Stomach (tissue), 9 donors: ENCODE results near the gene BAIAP3. TPM values are rescaled to one million over a fixed set of nuclear protein-coding genes. Genes with fewer than 3 reads are reported as not detected.

Experiments
- DNase-seq, 2 donors: peaks; one replicate each; pipeline versions ENCODE4 v3.0.0 to v3.0.0-alpha.2; 2013 to 2019
- H3K27ac ChIP-seq, 5 donors: fragments of 200-600 bp in 4 of 5; sonication (generic) in 4 of 5; one replicate each; pipeline ENCODE4 v1.5.1; 2013 to 2019; ENCODE audit warnings: mild to moderate bottlenecking in 1 of 5, moderate library complexity in 1 of 5
- H3K27me3 ChIP-seq, 3 donors: fragments of 200-600 bp; sonication (generic); one replicate each; pipeline ENCODE4 v1.5.1; 2017 to 2019; ENCODE audit warnings: mixed run types in 1 of 3
- H3K36me3 ChIP-seq, 4 donors: fragments of 200-600 bp; sonication (generic); 1 replicate in 3 of 4; 2 replicates in 1 of 4; pipeline ENCODE4 v1.5.1; 2016 to 2019
- H3K4me1 ChIP-seq, 4 donors: fragments of 200-600 bp; sonication (generic); one replicate each; pipeline ENCODE4 v1.5.1; 2016 to 2019
- H3K4me3 ChIP-seq, 4 donors: fragments of 200-600 bp; sonication (generic) in 3 of 4; one replicate each; pipeline ENCODE4 v1.5.1; 2016 to 2019; ENCODE audit warnings: mild to moderate bottlenecking in 1 of 4
- H3K9me3 ChIP-seq, 4 donors: fragments of 200-600 bp; sonication (generic); one replicate each; pipeline ENCODE4 v1.5.1; 2016 to 2019
- EP300 ChIP-seq: sonication (generic); formaldehyde crosslinking; IDR thresholded peaks from one replicate; pipeline ENCODE4 v1.6.1; 2017; ENCODE audit warnings: antibody characterized with exemption
- POLR2A ChIP-seq, 4 donors: fragments of 450-650 bp; IDR thresholded peaks; one replicate each; pipeline ENCODE4 v1.6.1; 2016; ENCODE audit warnings: antibody characterized with exemption in 4 of 4, control low read depth in 2 of 4, mild to moderate bottlenecking in 1 of 4, moderate library complexity in 1 of 4
- POLR2AphosphoS5 ChIP-seq, 3 donors: sonication (generic); formaldehyde crosslinking; IDR thresholded peaks; one replicate each; pipeline ENCODE4 v1.6.1; 2016; ENCODE audit warnings: antibody characterized with exemption in 3 of 3
- WGBS, 5 donors: extraction: QIAGEN DNeasy Blood & Tissue Kit in 3 of 5; methylation state at CpG; one replicate each; pipeline versions ENCODE4 v1.1.5 to v1.1.7; 2013 to 2018; 5-methylcytosine and 5-hydroxymethylcytosine counted together
- intact Hi-C: fragments of 100-400 bp; cut with DNase I; formaldehyde crosslinking; loops from one replicate; pipeline ENCODE4 v1.15.1; 2023; ENCODE audit warnings: low total_unique reads
- polyA plus RNA-seq, 3 donors: library from polyadenylated mRNA; stranded (reverse); fragments of 200-250 nt; gene quantifications; one replicate each; pipeline ENCODE4 v1.2.3, GENCODE V29; 2013
- total RNA-seq, 5 donors: library from RNA; depleted of rRNA; stranded (reverse); fragments of >200 nt; gene quantifications; one replicate each; pipeline versions ENCODE4 v1.1.0 to v1.2.3, GENCODE V29; 2014 to 2016
- TF ChIP-seq, protein P1 (sequence below), 7 experiments: fragments of 450-650 bp in 4 of 7; fragments of 200-600 bp in 3 of 7; sonication (generic) in 3 of 7; IDR thresholded peaks; one replicate each; pipeline ENCODE4 v1.5.1; 2016 to 2019; ENCODE audit warnings: antibody characterized with exemption in 7 of 7, control low read depth in 2 of 7, mild to moderate bottlenecking in 1 of 7
- donor health status: healthy with polysubstance abuse.
- donor health status: Bipolar disorder and iron deficiency.
- donor health status: healthy.

Gene BAIAP3
- total and polyA plus RNA-seq, 8 donors = 1.5 to 94.7 (median 4.2) TPM

DNA sequence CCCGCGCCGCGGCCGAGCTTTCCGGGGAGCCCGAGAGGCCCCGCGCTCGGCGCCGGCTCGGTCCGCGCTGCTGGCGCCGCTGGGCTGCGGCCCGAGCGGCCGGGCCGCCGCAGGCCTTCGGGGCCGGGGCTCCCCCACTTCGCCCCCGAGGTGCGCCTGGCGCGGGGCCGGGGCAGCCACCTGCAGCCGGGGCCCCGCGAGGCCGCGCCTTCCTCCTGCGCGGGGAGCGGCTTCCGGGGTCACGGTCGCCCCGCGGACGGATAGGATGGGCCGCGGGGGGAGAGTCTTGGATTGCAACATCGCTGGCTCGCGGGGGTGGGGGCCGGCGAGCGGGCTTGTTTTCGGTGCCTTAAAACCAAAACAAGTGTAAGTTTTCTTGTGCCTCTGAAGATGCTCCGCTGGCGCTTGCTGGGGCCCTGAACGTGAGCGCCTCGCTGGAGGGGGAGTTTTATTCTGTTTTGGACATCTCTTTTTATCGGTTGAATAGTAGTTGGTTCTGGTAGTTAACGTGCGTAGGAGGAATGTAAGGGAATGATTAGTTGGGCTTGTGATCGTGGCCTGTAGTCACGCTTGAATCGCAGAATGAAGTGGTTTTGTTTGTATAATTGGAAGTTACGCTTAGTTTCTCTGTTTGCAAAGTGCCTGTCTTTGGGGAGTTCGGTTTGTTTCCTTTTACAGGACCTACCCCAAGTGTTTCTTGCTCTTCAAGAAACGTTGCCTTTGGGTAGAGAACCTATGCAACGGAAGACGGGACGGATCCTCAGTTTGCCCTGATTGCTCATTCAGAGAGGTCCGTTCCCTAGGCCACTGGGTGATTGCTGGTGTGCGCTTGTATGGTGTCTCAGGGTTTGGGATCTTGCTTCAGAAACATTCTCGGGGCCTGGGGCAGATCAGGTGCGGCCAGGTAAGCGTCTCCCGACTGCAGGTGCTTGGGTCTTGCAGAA, 23.3 kb upstream of the BAIAP3 start:
- H3K27me3 ChIP-seq = no peaks in the 10 kb centered on the region
- no peak for TF ChIP-seq EP300
- TF ChIP-seq, protein P1, sequence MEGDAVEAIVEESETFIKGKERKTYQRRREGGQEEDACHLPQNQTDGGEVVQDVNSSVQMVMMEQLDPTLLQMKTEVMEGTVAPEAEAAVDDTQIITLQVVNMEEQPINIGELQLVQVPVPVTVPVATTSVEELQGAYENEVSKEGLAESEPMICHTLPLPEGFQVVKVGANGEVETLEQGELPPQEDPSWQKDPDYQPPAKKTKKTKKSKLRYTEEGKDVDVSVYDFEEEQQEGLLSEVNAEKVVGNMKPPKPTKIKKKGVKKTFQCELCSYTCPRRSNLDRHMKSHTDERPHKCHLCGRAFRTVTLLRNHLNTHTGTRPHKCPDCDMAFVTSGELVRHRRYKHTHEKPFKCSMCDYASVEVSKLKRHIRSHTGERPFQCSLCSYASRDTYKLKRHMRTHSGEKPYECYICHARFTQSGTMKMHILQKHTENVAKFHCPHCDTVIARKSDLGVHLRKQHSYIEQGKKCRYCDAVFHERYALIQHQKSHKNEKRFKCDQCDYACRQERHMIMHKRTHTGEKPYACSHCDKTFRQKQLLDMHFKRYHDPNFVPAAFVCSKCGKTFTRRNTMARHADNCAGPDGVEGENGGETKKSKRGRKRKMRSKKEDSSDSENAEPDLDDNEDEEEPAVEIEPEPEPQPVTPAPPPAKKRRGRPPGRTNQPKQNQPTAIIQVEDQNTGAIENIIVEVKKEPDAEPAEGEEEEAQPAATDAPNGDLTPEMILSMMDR (IDR thresholded peaks at IDR 0.05) = no peak
- no peak for TF ChIP-seq POLR2A (IDR thresholded peaks at IDR 0.05)
- TF ChIP-seq POLR2AphosphoS5 (IDR thresholded peaks at IDR 0.05) = peak in 1 of 3 donors; percentile 25
- peaks cover 30 to 53% (median 48%) of the 10 kb centered on the region in 4 donors for H3K4me1 ChIP-seq
- WGBS, 5 donors = 0 to 2% (median 1%) methylated on average over 31 to 77 of the region's 77 CpGs
- peaks cover 14 to 30% (median 26%) of the 10 kb centered on the region in 4 donors for H3K36me3 ChIP-seq
- DNase-seq = peak; percentile 50 to 71
- intact Hi-C loops = no loop called here
- no peaks in the 10 kb centered on the region for H3K9me3 ChIP-seq
- peak overlapping the region; percentile 58 to 99 (median 92) for H3K27ac ChIP-seq
- peak overlapping the region; percentile 79 to 97 (median 86) for H3K4me3 ChIP-seq

DNA sequence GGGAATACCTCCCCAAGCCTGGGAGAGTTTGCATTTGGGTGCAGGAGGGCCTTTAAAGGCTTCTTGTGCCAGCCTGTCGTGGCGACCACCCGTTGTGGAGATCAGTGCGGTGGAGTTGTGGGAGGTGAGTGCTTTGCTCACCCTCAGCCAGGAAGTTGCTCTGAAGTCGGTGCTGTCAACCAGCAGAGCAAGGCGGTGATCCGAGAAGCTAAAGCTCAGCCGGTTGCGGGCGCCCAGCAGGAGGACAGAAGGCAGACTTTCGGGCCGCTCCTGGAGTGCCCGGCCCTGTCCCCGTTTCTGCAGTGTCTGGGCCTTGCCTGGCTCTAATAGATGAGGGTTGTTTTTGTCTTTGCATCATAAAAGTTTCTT, 22.6 kb upstream of the BAIAP3 start:
- TF ChIP-seq POLR2A (IDR thresholded peaks at IDR 0.05) = no peak
- TF ChIP-seq POLR2AphosphoS5 (IDR thresholded peaks at IDR 0.05) = no peak
- TF ChIP-seq, protein P1 (IDR thresholded peaks at IDR 0.05) = no peak
- no peak for TF ChIP-seq EP300
- WGBS, 5 donors = 0 to 5% (median 2%) methylated on average over 4 to 14 of the region's 14 CpGs
- DNase-seq = peak; percentile 29 to 55
- Histone ChIP-seq H3K27ac (peak overlapping the region in 4 of 5 donors; percentile 58 to 98 (median 82)), H3K4me1 (peaks cover 30 to 55% (median 48%) of the 10 kb centered on the region in 4 donors), H3K9me3 (no peaks in the 10 kb centered on the region), H3K4me3 (peak overlapping the region; percentile 79 to 97 (median 86)), H3K36me3 (peaks cover 20 to 36% (median 33%) of the 10 kb centered on the region in 4 donors), H3K27me3 (no peaks in the 10 kb centered on the region)
- intact Hi-C loops = no loop called here

DNA sequence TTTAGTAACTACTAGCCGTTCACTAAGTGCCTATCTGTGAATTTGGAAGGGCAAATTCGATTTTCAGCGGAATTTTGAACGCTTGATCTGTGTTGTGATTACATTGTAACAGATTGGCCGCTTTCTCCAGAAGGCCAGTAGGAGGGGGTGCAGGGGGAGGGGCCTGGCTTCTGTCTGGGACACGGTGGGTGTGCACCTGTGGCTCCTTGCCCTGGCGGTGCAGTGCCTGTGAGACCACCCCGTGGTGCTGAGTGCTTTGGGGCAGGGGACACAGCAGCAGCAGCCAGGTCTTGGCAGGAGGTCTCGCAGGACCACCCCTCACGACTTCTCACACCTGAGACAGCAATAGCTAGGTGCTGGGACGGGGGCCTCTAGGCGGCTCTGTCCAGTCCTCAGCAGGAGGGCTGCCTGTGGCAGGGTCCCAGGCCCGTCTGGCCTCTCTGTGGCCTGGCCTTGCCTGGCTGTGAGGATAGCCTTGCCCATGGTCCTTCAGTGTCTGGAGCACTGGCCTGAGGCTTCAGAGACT, 22.2 kb upstream of the BAIAP3 start:
- intact Hi-C loops = no loop called here
- peaks cover 25 to 41% (median 37%) of the 10 kb centered on the region in 4 donors for H3K36me3 ChIP-seq
- H3K27me3 ChIP-seq = no peaks in the 10 kb centered on the region
- H3K27ac ChIP-seq = peak overlapping the region; percentile 0 to 98 (median 15)
- TF ChIP-seq, protein P1 (IDR thresholded peaks at IDR 0.05) = no peak
- TF ChIP-seq POLR2A (IDR thresholded peaks at IDR 0.05) = no peak
- no peak for TF ChIP-seq POLR2AphosphoS5 (IDR thresholded peaks at IDR 0.05)
- TF ChIP-seq EP300 = no peak
- H3K9me3 ChIP-seq = no peaks in the 10 kb centered on the region
- DNase-seq = no peak
- peaks cover 30 to 55% (median 48%) of the 10 kb centered on the region in 4 donors for H3K4me1 ChIP-seq
- peak overlapping the region; percentile 79 to 97 (median 86) for H3K4me3 ChIP-seq
- WGBS, 5 donors = 4 to 14% (median 10%) methylated on average over 8 to 13 of the region's 13 CpGs

DNA sequence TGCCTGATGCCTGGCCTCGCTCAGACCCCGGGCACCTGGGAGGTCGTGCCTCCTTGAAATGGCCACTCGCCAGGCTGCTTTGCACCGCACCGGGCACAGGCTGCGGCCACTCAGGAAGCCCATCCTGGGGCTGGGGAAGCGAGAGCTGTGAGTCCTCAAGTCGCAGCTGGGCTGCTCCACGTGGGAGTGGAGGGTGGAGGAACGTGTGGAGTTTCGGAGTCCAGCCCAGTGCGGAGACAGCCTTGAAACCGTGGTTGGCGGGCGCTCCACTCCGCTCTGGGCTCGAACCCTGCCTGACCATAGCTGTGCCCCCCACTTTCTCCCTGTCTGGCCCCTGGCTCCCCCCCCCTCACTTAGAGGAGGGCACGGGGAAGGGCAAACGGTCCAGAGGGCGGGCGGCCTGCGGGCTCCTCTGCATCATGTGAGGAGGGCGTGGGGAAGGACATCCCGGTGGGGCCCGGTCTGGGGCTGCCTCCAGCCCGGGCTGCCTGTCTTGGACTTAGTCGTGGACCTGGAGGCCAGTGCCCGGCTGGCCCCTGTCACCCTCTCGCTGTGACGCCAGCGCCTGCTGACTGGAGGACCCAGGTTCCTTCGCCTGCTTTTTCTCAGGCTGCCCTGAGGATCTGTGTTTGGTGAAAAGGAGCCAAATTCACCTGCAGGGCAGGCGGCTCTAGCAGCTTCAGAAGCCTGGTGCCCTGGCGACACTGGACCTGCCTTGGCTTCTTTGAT, 21.5 kb upstream of the BAIAP3 start:
- peak overlapping the region; percentile 79 to 97 (median 86) for H3K4me3 ChIP-seq
- intact Hi-C loops = no loop called here
- WGBS, 5 donors = 14 to 27% (median 23%) methylated on average over 7 to 35 of the region's 35 CpGs
- H3K9me3 ChIP-seq = no peaks in the 10 kb centered on the region
- H3K27me3 ChIP-seq = no peaks in the 10 kb centered on the region
- no peak for TF ChIP-seq POLR2AphosphoS5 (IDR thresholded peaks at IDR 0.05)
- no peak for TF ChIP-seq POLR2A (IDR thresholded peaks at IDR 0.05)
- TF ChIP-seq, protein P1 (IDR thresholded peaks at IDR 0.05) = no peak
- TF ChIP-seq EP300 = no peak
- peaks cover 31 to 47% (median 44%) of the 10 kb centered on the region in 4 donors for H3K36me3 ChIP-seq
- DNase-seq = peak in 1 of 2 donors; percentile 64
- peaks cover 30 to 55% (median 48%) of the 10 kb centered on the region in 4 donors for H3K4me1 ChIP-seq
- peak overlapping the region; percentile 0 to 98 (median 15) for H3K27ac ChIP-seq
